PC-3 (cell line): ENCODE results near the gene CABLES1.

Source experiments
- EZH2 ChIP-seq: fragments of 300-600 bp; sonication (generic); IDR thresholded peaks from one replicate; pipeline ENCODE4 v1.6.1; 2017; ENCODE audit warnings: antibody characterized with exemption, mild to moderate bottlenecking, low read length; ENCODE audit not compliant: unreplicated experiment
- EZH2phosphoT487 ChIP-seq: fragments of 300-600 bp; sonication (generic); IDR thresholded peaks from 2 replicates; pipeline ENCODE4 v1.6.1; 2018; ENCODE audit warnings: mild to moderate bottlenecking, antibody characterized with exemption, low read length, borderline replicate concordance
- TF ChIP-seq, protein P1 (sequence below): fragments of 300-600 bp; sonication (generic); conservative IDR thresholded peaks from 2 replicates; pipeline ENCODE4 v1.5.1; 2017; ENCODE audit warnings: antibody characterized with exemption, low read depth, mild to moderate bottlenecking, low read length

DNA sequence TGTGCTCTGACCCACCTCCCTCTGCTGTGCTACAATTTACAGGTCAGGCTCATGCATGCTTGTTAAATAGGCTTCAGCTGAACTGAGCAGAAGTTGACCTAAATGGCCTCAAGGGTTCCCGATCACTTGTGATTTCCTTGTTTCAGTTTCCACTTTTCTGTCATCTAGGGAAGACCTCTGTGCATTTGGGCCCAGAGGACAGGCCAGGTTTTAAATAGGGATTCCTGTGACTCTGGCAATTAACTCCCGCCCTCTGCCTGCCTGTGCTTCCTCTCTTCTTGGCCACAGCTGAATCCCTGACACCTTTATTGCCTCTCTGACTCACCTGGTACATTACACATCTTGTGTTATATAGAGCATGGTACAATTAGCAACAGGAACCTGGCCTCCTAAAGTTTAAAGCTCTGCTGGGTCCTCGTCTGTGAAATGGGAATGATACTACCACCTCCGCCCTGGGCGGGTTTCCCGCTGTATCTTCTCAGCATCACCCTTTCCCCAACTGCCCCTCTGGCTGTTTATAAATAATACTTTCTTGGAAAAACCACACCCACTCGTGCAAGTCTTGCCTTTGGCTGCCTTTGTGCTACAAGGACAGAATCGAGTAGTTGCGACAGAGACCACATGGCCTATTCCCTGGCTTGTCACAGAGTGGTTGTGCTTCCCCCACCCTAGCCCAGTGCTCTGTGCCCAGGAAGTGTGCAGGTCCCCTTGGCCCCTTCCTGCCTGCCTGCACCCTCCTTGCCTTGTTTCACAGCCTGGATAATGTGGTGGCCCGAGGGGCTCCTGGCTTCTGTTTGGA is 7.9 kb downstream of the CABLES1 start:
- TF ChIP-seq, protein P1, sequence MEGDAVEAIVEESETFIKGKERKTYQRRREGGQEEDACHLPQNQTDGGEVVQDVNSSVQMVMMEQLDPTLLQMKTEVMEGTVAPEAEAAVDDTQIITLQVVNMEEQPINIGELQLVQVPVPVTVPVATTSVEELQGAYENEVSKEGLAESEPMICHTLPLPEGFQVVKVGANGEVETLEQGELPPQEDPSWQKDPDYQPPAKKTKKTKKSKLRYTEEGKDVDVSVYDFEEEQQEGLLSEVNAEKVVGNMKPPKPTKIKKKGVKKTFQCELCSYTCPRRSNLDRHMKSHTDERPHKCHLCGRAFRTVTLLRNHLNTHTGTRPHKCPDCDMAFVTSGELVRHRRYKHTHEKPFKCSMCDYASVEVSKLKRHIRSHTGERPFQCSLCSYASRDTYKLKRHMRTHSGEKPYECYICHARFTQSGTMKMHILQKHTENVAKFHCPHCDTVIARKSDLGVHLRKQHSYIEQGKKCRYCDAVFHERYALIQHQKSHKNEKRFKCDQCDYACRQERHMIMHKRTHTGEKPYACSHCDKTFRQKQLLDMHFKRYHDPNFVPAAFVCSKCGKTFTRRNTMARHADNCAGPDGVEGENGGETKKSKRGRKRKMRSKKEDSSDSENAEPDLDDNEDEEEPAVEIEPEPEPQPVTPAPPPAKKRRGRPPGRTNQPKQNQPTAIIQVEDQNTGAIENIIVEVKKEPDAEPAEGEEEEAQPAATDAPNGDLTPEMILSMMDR = no peak
- no peak for TF ChIP-seq EZH2
- no peak for TF ChIP-seq EZH2phosphoT487
